Keratinocyte (primary cell): Measurements from ENCODE around the gene NECTIN2. TPM values are rescaled to one million over a fixed set of nuclear protein-coding genes. Genes with fewer than 3 reads are reported as not detected.

Experiments used
- DNase-seq: peaks from one replicate; pipeline ENCODE4 v3.0.0-alpha.2; 2011; ENCODE audit warnings: low read depth, missing footprints, low spot score
- FAIRE-seq: peaks from 2 replicates; lab custom pipeline; 2011; peaks lifted over from hg19 to GRCh38; lab: Jason Lieb, UNC
- H2AFZ ChIP-seq: 2 replicates; pipeline ENCODE4 v1.6.0; 2012; ENCODE audit warnings: low read length, control low read depth, inconsistent platforms; ENCODE audit not compliant: control insufficient read depth
- H3K27ac ChIP-seq: 2 replicates; pipeline ENCODE4 v1.5.1; 2011; ENCODE audit warnings: low read length; ENCODE audit not compliant: control insufficient read depth, insufficient read depth
- H3K27me3 ChIP-seq: 3 replicates; pipeline ENCODE4 v1.6.0; 2011; ENCODE audit warnings: low read length; ENCODE audit not compliant: control insufficient read depth, insufficient read depth; ENCODE audit errors: extremely low read depth
- H3K36me3 ChIP-seq, 2 experiments: 2 replicates in 1 of 2; 3 replicates in 1 of 2; pipeline ENCODE4 v1.5.1; 2011; ENCODE audit warnings: low read length in 2 of 2, mild to moderate bottlenecking in 1 of 2; ENCODE audit not compliant: control insufficient read depth in 2 of 2, insufficient read depth in 2 of 2; ENCODE audit errors: extremely low read depth in 1 of 2
- H3K4me1 ChIP-seq: 3 replicates; pipeline ENCODE4 v1.5.1; 2011; ENCODE audit warnings: low read length; ENCODE audit not compliant: control insufficient read depth, insufficient read depth; ENCODE audit errors: extremely low read depth
- H3K4me2 ChIP-seq: 3 replicates; pipeline ENCODE4 v1.6.0; 2011; ENCODE audit warnings: low read depth, low read length; ENCODE audit not compliant: control insufficient read depth, insufficient read depth; ENCODE audit errors: extremely low read depth
- H3K4me3 ChIP-seq, 3 experiments: fragments of 200-600 bp in 1 of 3; sonication (generic) in 1 of 3; 2 replicates in 2 of 3; 3 replicates in 1 of 3; pipeline ENCODE4 v1.5.1; 2011 to 2016; ENCODE audit warnings: low read length in 3 of 3, mild to moderate bottlenecking in 3 of 3, control low read depth in 2 of 3, inconsistent platforms in 1 of 3, low read depth in 1 of 3, mixed read lengths in 1 of 3, mixed run types in 1 of 3, moderate library complexity in 1 of 3; ENCODE audit not compliant: control insufficient read depth in 2 of 3, insufficient read depth in 2 of 3; ENCODE audit errors: extremely low read depth in 1 of 3
- H3K79me2 ChIP-seq: 2 replicates; pipeline ENCODE4 v1.6.0; 2012; ENCODE audit warnings: low read length; ENCODE audit not compliant: control insufficient read depth, insufficient read depth
- H3K9ac ChIP-seq: 3 replicates; pipeline ENCODE4 v1.6.0; 2011; ENCODE audit warnings: low read length; ENCODE audit not compliant: control insufficient read depth, insufficient read depth; ENCODE audit errors: extremely low read depth
- H3K9me1 ChIP-seq: 3 replicates; pipeline ENCODE4 v1.6.0; 2011; ENCODE audit warnings: low read length; ENCODE audit not compliant: control insufficient read depth, insufficient read depth; ENCODE audit errors: extremely low read depth
- H3K9me3 ChIP-seq: 2 replicates; pipeline ENCODE4 v1.5.1; 2012; ENCODE audit warnings: low read depth, low read length; ENCODE audit not compliant: control insufficient read depth
- H4K20me1 ChIP-seq: 3 replicates; pipeline ENCODE4 v1.6.0; 2011; ENCODE audit warnings: low read length; ENCODE audit not compliant: control insufficient read depth, insufficient read depth; ENCODE audit errors: extremely low read depth
- EZH2 ChIP-seq: IDR thresholded peaks from one replicate; pipeline ENCODE4 v1.6.1; 2012; ENCODE audit warnings: inconsistent platforms, mild to moderate bottlenecking, low read length, moderate library complexity
- dilution Hi-C: fragments of 300-500 bp; cut with MboI; formaldehyde crosslinking; loops from one replicate; pipeline ENCODE4 v1.7.0; 2020; ENCODE audit warnings: low sequenced_read_pairs; ENCODE audit not compliant: extremely low pct_ligation_motif_present
- polyA plus RNA-seq, 5 experiments: library from polyadenylated mRNA; depleted of rRNA in 3 of 5; stranded (reverse) in 3 of 5; stranded (forward) in 1 of 5; unstranded in 1 of 5; fragments of >200 nt; gene quantifications; 1 replicate in 1 of 5; 2 replicates in 3 of 5; 3 replicates in 1 of 5; pipeline versions ENCODE4 v1.2.1 to v1.2.3, GENCODE V29; 2011 to 2012; ENCODE audit warnings: missing spikeins in 2 of 5, low read depth in 1 of 5, low replicate concordance in 1 of 5
- TF ChIP-seq, protein P1 (sequence below), 3 experiments: IDR thresholded peaks in 1 of 3; conservative IDR thresholded peaks in 1 of 3; optimal IDR thresholded peaks in 1 of 3; 2 replicates in 2 of 3; 3 replicates in 1 of 3; pipeline versions ENCODE3 to v1.5.1; 2011; ENCODE audit warnings: low read length in 3 of 3, mild to moderate bottlenecking in 3 of 3, moderate library complexity in 2 of 3, control low read depth in 1 of 3, inconsistent platforms in 1 of 3; ENCODE audit not compliant: insufficient read depth in 2 of 3; ENCODE audit errors: extremely low read depth in 1 of 3

Gene NECTIN2
- polyA plus RNA-seq, 1 donor (not counting 4 experiments of a cell fraction or from before 2014, with no cell fraction given), result 26.8 TPM

- peaks cover 27 to 30% of the 10 kb centered on the region in 2 experiments for H3K36me3 ChIP-seq
- H3K9me1 ChIP-seq, result no peaks in the 10 kb centered on the region
- H3K4me3 ChIP-seq, result no peak overlapping the region
- H4K20me1 ChIP-seq, result no peaks in the 10 kb centered on the region
- FAIRE-seq (no peak), DNase-seq (no peak)
- dilution Hi-C loops, result no loop called here
- H3K4me2 ChIP-seq, result no peak overlapping the region
- H3K27ac ChIP-seq, result no peak overlapping the region
- no peak overlapping the region for H3K9ac ChIP-seq
- TF ChIP-seq, protein P1, sequence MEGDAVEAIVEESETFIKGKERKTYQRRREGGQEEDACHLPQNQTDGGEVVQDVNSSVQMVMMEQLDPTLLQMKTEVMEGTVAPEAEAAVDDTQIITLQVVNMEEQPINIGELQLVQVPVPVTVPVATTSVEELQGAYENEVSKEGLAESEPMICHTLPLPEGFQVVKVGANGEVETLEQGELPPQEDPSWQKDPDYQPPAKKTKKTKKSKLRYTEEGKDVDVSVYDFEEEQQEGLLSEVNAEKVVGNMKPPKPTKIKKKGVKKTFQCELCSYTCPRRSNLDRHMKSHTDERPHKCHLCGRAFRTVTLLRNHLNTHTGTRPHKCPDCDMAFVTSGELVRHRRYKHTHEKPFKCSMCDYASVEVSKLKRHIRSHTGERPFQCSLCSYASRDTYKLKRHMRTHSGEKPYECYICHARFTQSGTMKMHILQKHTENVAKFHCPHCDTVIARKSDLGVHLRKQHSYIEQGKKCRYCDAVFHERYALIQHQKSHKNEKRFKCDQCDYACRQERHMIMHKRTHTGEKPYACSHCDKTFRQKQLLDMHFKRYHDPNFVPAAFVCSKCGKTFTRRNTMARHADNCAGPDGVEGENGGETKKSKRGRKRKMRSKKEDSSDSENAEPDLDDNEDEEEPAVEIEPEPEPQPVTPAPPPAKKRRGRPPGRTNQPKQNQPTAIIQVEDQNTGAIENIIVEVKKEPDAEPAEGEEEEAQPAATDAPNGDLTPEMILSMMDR (optimal IDR thresholded peaks at IDR 0.05 in 1 of 3, IDR thresholded peaks at IDR 0.05 in 1 of 3, conservative IDR thresholded peaks at IDR 0.05 in 1 of 3; ENCODE audit: extremely low read depth in 1 of 3, insufficient read depth in 2 of 3, low read length in 3 of 3), result no peak
- TF ChIP-seq EZH2, result no peak
- H3K27me3 ChIP-seq, result no peaks in the 10 kb centered on the region
- H3K4me1 ChIP-seq, result peaks cover 7% of the 10 kb centered on the region
- no peaks in the 10 kb centered on the region for H3K79me2 ChIP-seq
- H3K9me3 ChIP-seq, result no peaks in the 10 kb centered on the region
- H2AFZ ChIP-seq, result no peak overlapping the region
These were observed 25.7 kb downstream of the NECTIN2 start for GRCh38 chr19:44871809-44872208.

DNA sequence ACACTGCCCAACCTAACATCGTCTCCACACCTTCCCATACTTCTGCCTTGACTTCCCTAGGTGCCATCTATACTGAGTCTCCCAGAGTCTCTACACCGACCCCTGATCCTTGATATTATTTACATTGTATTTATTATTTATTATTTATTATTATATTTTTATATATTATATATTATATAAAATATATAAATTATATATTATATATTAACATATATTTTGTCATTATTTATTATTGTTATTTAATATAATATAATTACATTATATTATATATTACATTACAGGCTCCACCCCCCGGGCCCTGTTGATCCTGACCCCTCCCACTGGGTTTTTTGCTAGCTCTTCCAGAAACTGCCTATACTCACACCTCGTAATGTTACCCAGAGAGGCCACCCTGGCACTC, 26.6 kb downstream of the NECTIN2 start:
- no peaks in the 10 kb centered on the region for H3K9me3 ChIP-seq
- no peaks in the 10 kb centered on the region for H3K9me1 ChIP-seq
- peaks cover 29 to 31% of the 10 kb centered on the region in 2 experiments for H3K36me3 ChIP-seq
- H3K27ac ChIP-seq, result no peak overlapping the region
- H3K9ac ChIP-seq, result no peak overlapping the region
- dilution Hi-C loops, result no loop called here
- TF ChIP-seq, protein P1 (optimal IDR thresholded peaks at IDR 0.05 in 1 of 3, IDR thresholded peaks at IDR 0.05 in 1 of 3, conservative IDR thresholded peaks at IDR 0.05 in 1 of 3; ENCODE audit: extremely low read depth in 1 of 3, insufficient read depth in 2 of 3, low read length in 3 of 3), result no peak
- TF ChIP-seq EZH2, result no peak
- peaks cover 7% of the 10 kb centered on the region for H3K4me1 ChIP-seq
- no peak overlapping the region for H3K4me3 ChIP-seq
- H2AFZ ChIP-seq, result no peak overlapping the region
- no peak for FAIRE-seq
- no peaks in the 10 kb centered on the region for H3K79me2 ChIP-seq
- H3K4me2 ChIP-seq, result no peak overlapping the region
- H4K20me1 ChIP-seq, result no peaks in the 10 kb centered on the region
- no peak for DNase-seq
- H3K27me3 ChIP-seq, result no peaks in the 10 kb centered on the region
